ENCODE results near the gene MRGPRG.
A peak's percentile ranks its signal among the peaks of the same experiment; 100 is the strongest.

The MRGPRG gene

DNA sequence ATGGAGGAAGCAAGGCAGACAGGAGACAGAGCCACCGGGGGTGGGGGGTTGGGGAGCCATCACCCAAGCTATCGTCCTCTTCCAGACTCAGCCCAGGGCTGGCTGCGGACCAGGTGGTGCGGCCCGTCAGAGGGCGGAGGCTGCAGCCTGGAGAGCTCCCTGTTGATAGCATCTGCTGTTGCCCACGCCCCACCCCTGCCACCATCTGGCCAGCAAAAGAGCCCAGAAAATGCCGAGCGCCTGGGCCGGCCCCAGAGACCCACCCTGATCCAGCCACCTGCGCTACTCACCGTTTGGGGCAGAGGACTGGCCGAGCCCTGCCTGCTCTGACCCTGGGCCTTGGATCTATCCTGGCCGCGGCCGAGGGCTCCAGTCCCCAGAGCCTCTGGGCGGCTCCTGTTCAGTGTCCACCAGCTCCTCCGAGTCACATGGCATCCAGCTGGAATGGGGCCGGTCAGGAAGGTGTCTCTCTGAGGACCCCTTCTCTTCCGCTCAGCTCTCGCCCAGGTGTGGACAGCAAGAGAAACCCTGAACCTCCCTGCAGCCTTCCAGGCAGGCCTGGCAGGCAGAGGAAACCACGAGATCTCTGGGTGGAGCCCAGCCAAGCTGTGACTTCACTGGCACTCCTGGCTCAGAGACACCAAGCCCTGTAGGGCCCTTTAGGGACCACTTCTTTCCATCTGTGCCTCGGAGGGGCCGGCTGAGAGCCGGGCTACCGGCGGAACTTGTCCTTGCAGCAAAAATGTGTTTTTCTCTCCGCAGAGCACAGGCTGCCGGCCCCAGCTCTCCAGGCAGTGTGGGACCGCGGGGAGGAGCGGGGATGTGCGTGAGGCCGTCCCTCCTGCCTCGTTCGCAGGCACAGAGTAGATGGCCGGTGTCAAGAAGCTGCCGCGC is 13.5 kb upstream of the MRGPRG start, which contains the start of gene MRGPRE:
MRGPRE (minus strand) TSS at position 567 of the 894 bp plus-strand sequence. CDS start 3,618 bp downstream, outside the sequence.
- no peaks in the 10 kb centered on the region for H3K36me3 ChIP-seq (ENCODE audit: insufficient read depth, low read length)
- H3K9me3 ChIP-seq (replicated peaks; ENCODE audit: low read length): no peaks in the 10 kb centered on the region
- no peak within 1 kb of the TSS for H3K4me3 ChIP-seq (ENCODE audit: low read length)
- no peaks in the 10 kb centered on the region for H3K4me1 ChIP-seq (ENCODE audit: control insufficient read depth, insufficient read depth, low read length)
- peaks cover 41% of the 10 kb centered on the region for H3K27me3 ChIP-seq (ENCODE audit: control insufficient read depth, insufficient read depth, low read length)
- peak within 1 kb of the TSS; percentile 4 for H3K4me2 ChIP-seq (ENCODE audit: low read length)
- no peak within 1 kb of the TSS for H3K9ac ChIP-seq (ENCODE audit: low read depth, low read length)

DNA sequence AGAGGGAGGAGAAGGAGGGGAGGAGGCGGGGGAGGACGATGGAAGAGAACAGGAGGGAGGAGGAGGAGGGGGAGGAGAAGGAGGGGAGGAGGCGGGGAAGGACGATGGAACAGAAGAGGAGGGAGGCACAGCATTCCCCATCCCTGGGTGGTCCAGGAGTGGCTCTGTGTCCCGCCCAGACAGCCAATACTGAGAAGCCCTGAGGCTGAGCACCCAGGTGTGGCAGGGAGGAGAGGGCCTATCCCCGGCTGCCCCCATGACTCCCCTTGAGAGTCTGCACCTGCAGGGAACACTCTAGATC is 12.9 kb upstream of the MRGPRG start:
- Histone ChIP-seq H3K4me1 (ENCODE audit: control insufficient read depth, insufficient read depth, low read length) (no peaks in the 10 kb centered on the region), H3K4me3 (ENCODE audit: low read length) (no peak overlapping the region), H3K27me3 (ENCODE audit: control insufficient read depth, insufficient read depth, low read length) (peaks cover 40% of the 10 kb centered on the region), H3K4me2 (ENCODE audit: low read length) (no peak overlapping the region), H3K9ac (ENCODE audit: low read depth, low read length) (no peak overlapping the region), H3K36me3 (ENCODE audit: insufficient read depth, low read length) (no peaks in the 10 kb centered on the region), H3K9me3 (replicated peaks; ENCODE audit: low read length) (no peaks in the 10 kb centered on the region)

DNA sequence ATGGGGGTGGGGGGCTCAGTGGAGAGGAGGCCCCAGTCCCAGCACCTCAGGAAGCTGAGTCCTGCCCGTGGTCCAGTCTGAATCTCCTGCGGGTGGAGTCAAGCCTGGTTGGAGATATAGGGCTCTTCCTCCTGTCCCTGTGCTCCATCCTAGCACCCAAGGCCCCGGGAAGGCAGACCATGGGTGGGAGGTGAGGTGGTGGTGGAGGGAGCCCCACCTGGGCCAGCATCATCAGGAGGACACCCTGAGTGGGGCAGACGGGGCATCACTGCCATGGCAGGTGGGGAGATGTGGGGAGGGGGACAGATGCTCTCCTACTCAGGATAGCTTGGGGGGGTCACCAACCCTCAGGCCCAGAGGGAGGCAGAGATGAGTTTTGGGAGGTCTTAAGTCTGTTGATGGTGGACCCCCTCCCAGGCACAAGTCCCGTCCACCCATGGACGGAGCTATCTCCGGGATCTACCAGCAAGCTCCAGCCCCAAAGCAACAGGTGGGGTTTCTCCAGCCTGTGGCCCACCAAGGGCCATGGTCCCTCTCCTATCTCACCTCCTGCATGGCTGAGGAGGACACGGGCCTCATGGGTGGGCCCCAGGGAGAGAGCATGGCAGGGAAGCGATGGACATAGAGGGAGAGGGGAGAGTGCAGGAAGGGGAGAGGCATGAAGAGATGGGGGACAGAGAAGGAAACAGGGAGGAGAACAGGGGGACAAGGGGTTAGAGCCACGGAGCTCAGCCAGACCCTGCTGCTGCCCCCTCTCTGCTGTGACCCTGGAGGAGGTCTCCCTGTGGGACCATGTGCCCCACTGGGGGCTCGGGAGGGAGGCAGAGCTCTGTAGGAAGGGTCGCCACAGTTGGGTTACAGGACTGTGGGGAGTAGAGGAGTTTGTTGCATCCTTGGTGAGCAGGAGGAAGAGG is 12.3 kb upstream of the MRGPRG start:
- H3K9me3 ChIP-seq (replicated peaks; ENCODE audit: low read length): no peaks in the 10 kb centered on the region
- no peaks in the 10 kb centered on the region for H3K4me1 ChIP-seq (ENCODE audit: control insufficient read depth, insufficient read depth, low read length)
- H3K4me2 ChIP-seq (ENCODE audit: low read length): no peak overlapping the region
- H3K27me3 ChIP-seq (ENCODE audit: control insufficient read depth, insufficient read depth, low read length): peaks cover 37% of the 10 kb centered on the region
- H3K9ac ChIP-seq (ENCODE audit: low read depth, low read length): no peak overlapping the region
- H3K4me3 ChIP-seq (ENCODE audit: low read length): no peak overlapping the region
- no peaks in the 10 kb centered on the region for H3K36me3 ChIP-seq (ENCODE audit: insufficient read depth, low read length)

DNA sequence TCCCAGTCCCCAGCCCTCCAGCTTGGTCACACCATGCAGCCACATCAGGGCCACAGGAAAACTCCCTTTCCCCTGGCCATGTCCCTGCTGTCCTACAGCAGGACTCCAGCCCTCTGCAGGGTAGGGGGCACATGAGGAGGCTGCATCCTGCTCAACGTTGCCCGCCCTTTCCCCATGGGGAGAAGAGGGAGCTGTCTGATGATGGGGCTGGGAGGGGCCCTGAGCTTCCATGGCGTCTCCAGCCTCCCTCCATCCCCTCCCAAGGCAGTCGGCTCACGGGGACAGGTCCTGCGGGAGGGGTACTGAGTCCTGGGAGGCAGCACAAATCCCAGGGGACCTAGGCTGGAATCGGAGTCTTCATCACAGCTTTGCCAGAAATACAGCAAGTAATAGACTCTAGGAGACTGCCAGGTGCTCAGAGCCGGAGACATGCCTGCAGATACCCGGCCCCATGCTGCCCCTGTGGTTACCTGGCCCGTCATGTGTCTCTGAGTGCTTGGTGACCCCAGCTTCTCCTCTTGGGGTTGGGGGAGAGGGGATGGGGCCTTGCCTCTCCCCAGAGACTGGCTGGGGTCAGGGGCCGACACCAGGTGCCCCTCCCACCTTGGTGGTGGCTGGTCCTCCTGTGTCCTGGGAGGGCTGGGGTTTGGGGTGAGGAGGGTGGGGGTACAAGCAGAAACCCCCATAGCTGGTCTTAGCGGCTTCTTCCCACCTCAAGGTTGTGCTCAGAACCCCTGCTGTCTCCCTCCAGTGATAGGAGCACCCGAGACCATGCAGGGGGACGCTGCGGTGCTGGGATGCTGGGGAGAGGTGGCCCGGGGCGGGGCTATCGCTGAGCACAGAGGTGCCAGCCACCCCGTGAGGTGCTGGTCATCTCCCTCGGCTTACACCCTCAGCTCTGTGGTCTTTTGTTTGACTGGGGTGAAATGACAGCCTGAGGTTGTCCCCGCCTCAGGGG is 11.3 kb upstream of the MRGPRG start:
- Histone ChIP-seq H3K36me3 (ENCODE audit: insufficient read depth, low read length) (no peaks in the 10 kb centered on the region), H3K27me3 (ENCODE audit: control insufficient read depth, insufficient read depth, low read length) (peaks cover 45% of the 10 kb centered on the region), H3K4me2 (ENCODE audit: low read length) (no peak overlapping the region), H3K9me3 (replicated peaks; ENCODE audit: low read length) (no peaks in the 10 kb centered on the region), H3K4me3 (ENCODE audit: low read length) (no peak overlapping the region), H3K4me1 (ENCODE audit: control insufficient read depth, insufficient read depth, low read length) (no peaks in the 10 kb centered on the region), H3K9ac (ENCODE audit: low read depth, low read length) (no peak overlapping the region)

DNA sequence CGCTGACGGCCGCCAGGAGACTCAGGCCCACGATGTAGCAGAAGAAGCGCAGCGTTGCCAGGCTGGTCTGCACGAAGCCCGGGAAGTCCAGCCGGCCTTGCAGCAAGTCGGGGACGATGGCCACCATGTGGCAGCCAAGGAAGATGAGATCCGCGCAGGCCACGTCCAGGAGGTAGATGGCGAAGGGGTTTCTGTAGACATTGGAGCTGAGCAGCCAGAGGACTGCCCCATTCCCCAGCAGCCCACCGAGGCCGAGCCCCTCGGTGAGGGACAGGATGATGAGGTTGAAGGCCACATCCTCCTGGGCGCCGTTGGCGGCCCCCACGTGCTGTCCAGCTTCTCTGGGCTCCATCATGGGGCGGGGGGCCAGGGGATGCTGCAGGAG is 9.8 kb upstream of the MRGPRG start:
- H3K9ac ChIP-seq (ENCODE audit: low read depth, low read length): no peak overlapping the region
- H3K4me3 ChIP-seq (ENCODE audit: low read length): no peak overlapping the region
- peaks cover 54% of the 10 kb centered on the region for H3K27me3 ChIP-seq (ENCODE audit: control insufficient read depth, insufficient read depth, low read length)
- H3K36me3 ChIP-seq (ENCODE audit: insufficient read depth, low read length): no peaks in the 10 kb centered on the region
- H3K4me1 ChIP-seq (ENCODE audit: control insufficient read depth, insufficient read depth, low read length): no peaks in the 10 kb centered on the region
- H3K4me2 ChIP-seq (ENCODE audit: low read length): no peak overlapping the region
- no peaks in the 10 kb centered on the region for H3K9me3 ChIP-seq (replicated peaks; ENCODE audit: low read length)

DNA sequence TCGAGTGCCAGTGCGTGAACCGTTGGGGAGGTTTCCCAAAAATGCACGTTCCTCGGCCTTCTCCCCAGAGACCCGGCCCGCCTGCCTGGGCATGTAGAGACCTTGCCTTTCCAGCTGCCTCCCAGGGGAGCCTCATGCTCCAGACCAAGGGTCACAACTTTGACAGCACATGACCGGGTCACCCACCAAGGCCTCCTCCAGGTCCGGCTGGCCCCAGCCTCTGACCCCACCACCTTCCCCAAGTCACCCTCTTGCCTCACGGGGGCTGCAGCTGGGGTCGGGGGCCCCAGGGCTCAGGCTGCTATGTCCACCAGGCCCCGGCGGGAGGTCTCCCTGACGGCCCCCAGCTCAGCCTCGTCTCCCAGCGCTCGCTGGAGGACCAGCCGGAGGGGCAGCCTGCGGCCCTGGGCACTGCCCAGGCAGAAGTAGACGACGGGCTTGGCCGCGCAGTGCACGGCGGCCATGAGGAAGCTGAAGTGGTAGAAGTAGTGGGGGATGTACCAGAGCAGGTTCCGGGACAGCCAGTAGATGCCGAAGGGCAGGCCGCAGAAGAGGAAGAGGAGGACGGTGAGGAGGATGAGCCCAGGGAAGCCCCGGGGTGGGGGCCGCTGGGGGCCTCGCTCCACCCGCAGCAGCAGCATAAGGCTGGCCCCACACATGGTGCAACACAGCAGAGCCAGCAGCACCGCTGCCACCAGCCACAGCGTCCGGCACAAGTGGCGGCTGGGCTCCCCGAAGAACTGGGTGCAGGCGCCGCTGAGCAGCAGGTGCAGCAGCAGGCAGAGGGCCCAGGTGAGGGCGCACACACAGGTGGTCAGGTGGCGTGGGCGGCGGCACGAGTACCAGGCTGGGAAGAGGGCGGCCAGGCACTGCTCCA is 9.2 kb upstream of the MRGPRG start:
- Histone ChIP-seq H3K4me1 (ENCODE audit: control insufficient read depth, insufficient read depth, low read length) (no peaks in the 10 kb centered on the region), H3K27me3 (ENCODE audit: control insufficient read depth, insufficient read depth, low read length) (peaks cover 54% of the 10 kb centered on the region), H3K36me3 (ENCODE audit: insufficient read depth, low read length) (no peaks in the 10 kb centered on the region), H3K9me3 (replicated peaks; ENCODE audit: low read length) (no peaks in the 10 kb centered on the region), H3K9ac (ENCODE audit: low read depth, low read length) (no peak overlapping the region), H3K4me2 (ENCODE audit: low read length) (no peak overlapping the region), H3K4me3 (ENCODE audit: low read length) (no peak overlapping the region)

DNA sequence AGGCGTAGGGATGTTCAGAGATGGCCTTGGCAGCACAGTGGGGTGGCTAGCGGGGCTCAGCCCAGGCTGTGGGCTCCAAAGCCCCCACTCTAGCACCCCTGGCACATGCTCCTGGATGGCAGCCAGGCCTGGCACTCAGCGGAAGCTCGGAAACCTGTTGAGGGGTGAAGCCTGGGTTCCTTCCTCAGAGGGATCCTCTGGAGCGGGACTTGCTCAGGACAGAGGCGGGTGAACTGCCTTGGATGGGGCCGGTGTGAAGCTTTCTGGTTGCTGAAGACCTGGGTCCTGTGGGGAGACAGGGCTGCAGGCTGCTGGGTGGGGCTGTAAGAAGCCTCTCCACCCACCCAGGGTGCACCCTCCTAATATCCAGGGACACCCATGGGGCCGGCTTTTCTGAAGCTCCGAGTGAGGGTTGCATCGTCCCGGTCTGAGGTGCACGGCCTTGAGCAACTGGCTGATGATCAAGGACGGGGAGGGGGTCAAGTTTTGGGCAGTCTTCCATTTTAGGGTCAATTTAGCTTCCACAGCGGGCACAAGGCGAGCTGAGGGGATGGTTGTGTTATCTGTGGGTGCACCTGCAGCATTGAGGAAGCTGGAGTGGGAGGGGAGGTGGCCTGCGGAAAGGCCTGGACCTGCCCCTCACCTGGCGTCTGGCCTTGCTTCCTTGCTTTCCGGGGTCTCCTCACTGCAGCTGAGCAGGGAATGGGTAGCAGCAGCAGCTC is 8.4 kb upstream of the MRGPRG start:
- Histone ChIP-seq H3K36me3 (ENCODE audit: insufficient read depth, low read length) (no peaks in the 10 kb centered on the region), H3K4me2 (ENCODE audit: low read length) (no peak overlapping the region), H3K4me1 (ENCODE audit: control insufficient read depth, insufficient read depth, low read length) (no peaks in the 10 kb centered on the region), H3K27me3 (ENCODE audit: control insufficient read depth, insufficient read depth, low read length) (peaks cover 52% of the 10 kb centered on the region), H3K9ac (ENCODE audit: low read depth, low read length) (no peak overlapping the region), H3K9me3 (replicated peaks; ENCODE audit: low read length) (no peaks in the 10 kb centered on the region), H3K4me3 (ENCODE audit: low read length) (no peak overlapping the region)

DNA sequence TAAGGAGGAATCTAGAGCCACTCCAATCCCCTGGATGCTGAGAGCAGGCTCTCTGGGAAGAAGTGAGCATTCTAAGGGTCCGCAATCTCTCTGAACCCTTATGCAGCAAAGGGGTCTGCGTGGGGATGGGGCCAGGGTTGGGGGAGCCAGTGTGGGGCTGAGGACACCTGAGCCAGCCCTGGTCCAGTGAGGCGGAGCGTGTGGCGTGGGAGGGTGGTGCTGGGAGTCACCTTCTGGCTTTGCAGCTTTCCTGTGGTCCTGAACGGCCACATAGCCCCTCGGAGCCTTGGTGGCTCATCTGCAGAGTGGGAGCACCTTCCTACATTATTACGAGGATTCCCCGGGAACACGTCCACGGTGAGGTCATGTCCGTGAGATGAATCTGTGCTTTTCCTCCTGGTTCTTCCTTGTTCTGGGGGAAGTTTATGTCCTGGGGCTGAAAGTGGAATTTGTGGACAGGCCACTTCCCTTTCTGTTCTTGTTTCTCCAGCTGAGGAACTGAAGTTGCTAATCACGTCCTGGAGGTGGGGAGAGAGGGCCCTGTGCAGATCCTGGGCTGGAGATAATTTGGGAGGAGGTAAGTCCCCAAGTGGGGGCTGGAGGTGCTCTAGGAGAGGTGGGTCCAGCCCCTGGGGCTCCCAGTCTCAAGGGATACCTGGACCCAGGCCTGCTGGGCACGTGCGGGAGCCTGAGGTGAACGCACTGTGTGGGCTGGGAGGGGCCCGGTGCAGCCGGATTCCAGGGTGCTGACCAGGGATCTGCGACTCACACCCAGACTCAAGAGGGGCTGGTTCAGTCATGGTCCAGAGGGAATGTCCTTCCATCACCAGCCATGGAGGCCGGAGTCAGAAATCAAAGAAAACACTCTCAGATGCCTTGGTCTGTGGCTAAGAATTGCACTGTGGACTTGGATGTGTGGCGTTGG is 7.5 kb upstream of the MRGPRG start:
- no peak overlapping the region for H3K4me2 ChIP-seq (ENCODE audit: low read length)
- H3K4me1 ChIP-seq (ENCODE audit: control insufficient read depth, insufficient read depth, low read length): no peaks in the 10 kb centered on the region
- H3K4me3 ChIP-seq (ENCODE audit: low read length): no peak overlapping the region
- no peaks in the 10 kb centered on the region for H3K36me3 ChIP-seq (ENCODE audit: insufficient read depth, low read length)
- H3K9me3 ChIP-seq (replicated peaks; ENCODE audit: low read length): no peaks in the 10 kb centered on the region
- H3K9ac ChIP-seq (ENCODE audit: low read depth, low read length): no peak overlapping the region
- peaks cover 53% of the 10 kb centered on the region for H3K27me3 ChIP-seq (ENCODE audit: control insufficient read depth, insufficient read depth, low read length)

DNA sequence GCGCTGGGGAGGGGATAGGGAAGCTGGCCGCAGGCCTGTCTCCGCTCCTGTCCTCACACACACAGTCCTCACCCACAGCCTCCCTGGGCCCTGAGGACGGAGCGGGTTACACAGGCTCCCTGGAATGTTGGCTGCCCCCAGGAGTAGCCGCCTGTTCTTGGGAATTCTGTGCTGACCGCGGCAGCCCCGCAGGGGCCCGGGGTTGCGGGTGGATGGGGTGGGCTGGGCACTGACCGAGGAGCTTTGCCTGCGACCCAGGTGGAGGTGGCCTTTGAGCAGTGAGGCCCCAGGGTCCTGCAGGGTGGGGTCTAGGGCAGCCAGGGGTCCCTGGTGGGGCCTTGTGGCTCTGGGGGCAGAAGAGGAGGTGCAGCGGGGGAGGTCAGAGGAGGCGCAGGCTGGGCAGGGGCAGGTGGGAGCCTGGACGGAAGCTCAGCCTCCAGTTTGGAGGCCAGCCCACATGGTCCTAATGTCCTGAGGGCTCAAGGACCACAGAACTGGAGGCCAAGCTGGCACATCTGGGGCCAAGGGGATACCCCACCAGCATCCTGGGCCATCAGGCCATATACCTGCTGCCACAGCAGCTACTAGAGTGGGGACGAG is 6.6 kb upstream of the MRGPRG start:
- H3K9ac ChIP-seq (ENCODE audit: low read depth, low read length): no peak overlapping the region

More for the DNA sequence above, 6.6 kb upstream of the MRGPRG start:
- peaks cover 57% of the 10 kb centered on the region for H3K27me3 ChIP-seq (ENCODE audit: control insufficient read depth, insufficient read depth, low read length)
- no peak overlapping the region for H3K4me3 ChIP-seq (ENCODE audit: low read length)
- no peaks in the 10 kb centered on the region for H3K36me3 ChIP-seq (ENCODE audit: insufficient read depth, low read length)
- H3K9me3 ChIP-seq (replicated peaks; ENCODE audit: low read length): no peaks in the 10 kb centered on the region
- no peaks in the 10 kb centered on the region for H3K4me1 ChIP-seq (ENCODE audit: control insufficient read depth, insufficient read depth, low read length)
- H3K4me2 ChIP-seq (ENCODE audit: low read length): no peak overlapping the region

All from skeletal muscle satellite cell (primary cell).